Gastrocnemius medialis (tissue), 4 donors: ENCODE measurements around the gene ZNF165.
"Not testable (repeated sequence)": the region's sequence is repeated elsewhere in the genome, so short reads cannot be mapped to it uniquely, and the experiment has no call there.

Source experiments
- CTCF ChIP-seq, 5 experiments: fragments of 450-650 bp in 3 of 5; fragments of 200-600 bp in 2 of 5; sonication (generic) in 2 of 5; IDR thresholded peaks in 4 of 5; conservative IDR thresholded peaks in 1 of 5; 1 replicate in 4 of 5; 2 replicates in 1 of 5; pipeline ENCODE4 v1.5.1; 2016 to 2019; ENCODE audit warnings: antibody characterized with exemption in 5 of 5, mild to moderate bottlenecking in 3 of 5, moderate library complexity in 3 of 5
- POLR2A ChIP-seq, 2 donors: fragments of 450-650 bp; IDR thresholded peaks; one replicate each; pipeline ENCODE4 v1.6.1; 2017; ENCODE audit warnings: antibody characterized with exemption in 2 of 2, mild to moderate bottlenecking in 2 of 2, moderate library complexity in 2 of 2

- not testable (repeated sequence) for TF ChIP-seq POLR2A (IDR thresholded peaks at IDR 0.05); CTCF (IDR thresholded peaks at IDR 0.05 in 4 of 5, conservative IDR thresholded peaks at IDR 0.05 in 1 of 5)
Observed at GRCh38 chr6:28070968-28071367, 9.4 kb upstream of the ZNF165 start.
